Panc1 (cell line): ENCODE data around the gene PDCD1.

Experiments
- CTCF ChIP-seq: fragments of 450-650 bp; IDR thresholded peaks from 2 replicates; pipeline ENCODE4 v1.5.1; 2017; ENCODE audit warnings: mild to moderate bottlenecking
- POLR2AphosphoS5 ChIP-seq: IDR thresholded peaks from 2 replicates; pipeline ENCODE4 v1.6.1; 2012; ENCODE audit warnings: mild to moderate bottlenecking, low read depth, low read length, moderate library complexity

GRCh38 chr2:241836292-241836691 is 22.4 kb downstream of the PDCD1 start:
- no peak for TF ChIP-seq POLR2AphosphoS5
- TF ChIP-seq CTCF = no peak
